Gastrocnemius medialis (tissue), 4 donors: Measurements from ENCODE around the gene IKZF3. TPM values are rescaled to one million over a fixed set of nuclear protein-coding genes. Genes with fewer than 3 reads are reported as not detected.
"Not testable (repeated sequence)": the region's sequence is repeated elsewhere in the genome, so short reads cannot be mapped to it uniquely, and the experiment has no call there.

Experiments
- ATAC-seq, 2 donors: fragments of 150-250 bp; one replicate each; pipeline ENCODE4 v1.9.1; 2016
- DNase-seq, 2 donors: peaks; one replicate each; pipeline ENCODE4 v3.0.0-alpha.2; 2019
- H3K27ac ChIP-seq, 4 donors: fragments of 200-600 bp; sonication (generic); 1 replicate in 1 of 4; 2 replicates in 3 of 4; pipeline ENCODE4 v1.5.1; 2016 to 2018; ENCODE audit warnings: mild to moderate bottlenecking in 2 of 4, moderate library complexity in 1 of 4
- H3K27me3 ChIP-seq, 3 donors: fragments of 200-600 bp; sonication (generic) in 2 of 3; 1 replicate in 1 of 3; 2 replicates in 2 of 3; pipeline versions ENCODE4 v1.5.1 to v1.6.0; 2016 to 2019; ENCODE audit warnings: mild to moderate bottlenecking in 1 of 3, moderate library complexity in 1 of 3
- H3K36me3 ChIP-seq, 2 donors: fragments of 200-600 bp; sonication (generic) in 1 of 2; one replicate each; pipeline ENCODE4 v1.5.1; 2017 to 2018
- H3K4me1 ChIP-seq, 2 donors: fragments of 200-600 bp; sonication (generic) in 1 of 2; one replicate each; pipeline ENCODE4 v1.5.1; 2016 to 2017; ENCODE audit warnings: mild to moderate bottlenecking in 2 of 2
- H3K4me3 ChIP-seq, 4 donors: fragments of 200-600 bp; sonication (generic) in 3 of 4; 1 replicate in 1 of 4; 2 replicates in 3 of 4; pipeline ENCODE4 v1.5.1; 2016 to 2019; ENCODE audit warnings: mild to moderate bottlenecking in 2 of 4
- H3K9me3 ChIP-seq, 3 donors: fragments of 200-600 bp; sonication (generic) in 2 of 3; 1 replicate in 1 of 3; 2 replicates in 2 of 3; pipeline ENCODE4 v1.5.1; 2016 to 2019
- CTCF ChIP-seq, 5 experiments: fragments of 450-650 bp in 3 of 5; fragments of 200-600 bp in 2 of 5; sonication (generic) in 2 of 5; IDR thresholded peaks in 4 of 5; conservative IDR thresholded peaks in 1 of 5; 1 replicate in 4 of 5; 2 replicates in 1 of 5; pipeline ENCODE4 v1.5.1; 2016 to 2019; ENCODE audit warnings: antibody characterized with exemption in 5 of 5, mild to moderate bottlenecking in 3 of 5, moderate library complexity in 3 of 5
- POLR2A ChIP-seq, 2 donors: fragments of 450-650 bp; IDR thresholded peaks; one replicate each; pipeline ENCODE4 v1.6.1; 2017; ENCODE audit warnings: antibody characterized with exemption in 2 of 2, mild to moderate bottlenecking in 2 of 2, moderate library complexity in 2 of 2
- in situ Hi-C, 4 donors: fragments of 200-750 bp; cut with MboI; loops; one replicate each; pipeline versions ENCODE4 v1.15.0 to v1.8.0; 2017; ENCODE audit warnings: low sequenced_read_pairs in 4 of 4
- intact Hi-C: fragments of 100-400 bp; cut with DNase I; formaldehyde crosslinking; loops from one replicate; pipeline ENCODE4 v1.15.1; 2023; ENCODE audit warnings: low total_unique reads
- total RNA-seq, 4 donors: library from RNA; depleted of rRNA; stranded (reverse); fragments of >200 nt; gene quantifications; one replicate each; pipeline versions ENCODE4 v1.1.0 to v1.2.3, GENCODE V29; 2016

IKZF3 gene
- total RNA-seq, 4 donors from 2014 or later = 0.07 to 0.88 (median 0.34) TPM

- DNase-seq (no peak), ATAC-seq (no peak)
- Histone ChIP-seq H3K27me3 (no peaks in the 10 kb centered on the region), H3K9me3 (no peaks in the 10 kb centered on the region), H3K36me3 (no peaks in the 10 kb centered on the region), H3K27ac (no peak overlapping the region), H3K4me1 (peaks cover 0 to 5% of the 10 kb centered on the region in 2 donors), H3K4me3 (no peak overlapping the region)
- TF ChIP-seq POLR2A (IDR thresholded peaks at IDR 0.05) (no peak), CTCF (IDR thresholded peaks at IDR 0.05 in 4 of 5, conservative IDR thresholded peaks at IDR 0.05 in 1 of 5) (no peak)
- intact Hi-C loops = loop anchor here (5.0 to 10.0 kb wide), 4 partner anchors 89 to 206 kb away; partner anchors contain the start of genes LRRC3C, ORMDL3 and STARD3
- in situ Hi-C loops = loop anchor here (5.0 to 10.0 kb wide), 3 partner anchors 126 to 196 kb away; partner anchors contain the start of gene PPP1R1B (in 2 of the 4)
These were observed 113.0 kb downstream of the IKZF3 start for GRCh38 chr17:39751016-39751543.

GRCh38 chr17:39750131-39751015, 113.7 kb downstream of the IKZF3 start:
- in situ Hi-C loops (loop anchor here (5.0 to 10.0 kb wide), 3 partner anchors 126 to 196 kb away; partner anchors contain the start of gene PPP1R1B (in 2 of the 4)), intact Hi-C loops (loop anchor here (5.0 to 10.0 kb wide), 4 partner anchors 88 to 206 kb away; partner anchors contain the start of genes LRRC3C, ORMDL3 and STARD3)
- no peak for ATAC-seq
- no peak overlapping the region for H3K27ac ChIP-seq
- no peak overlapping the region for H3K4me3 ChIP-seq
- TF ChIP-seq POLR2A (IDR thresholded peaks at IDR 0.05) (no peak), CTCF (IDR thresholded peaks at IDR 0.05 in 4 of 5, conservative IDR thresholded peaks at IDR 0.05 in 1 of 5) (no peak)
- peaks cover 0 to 5% of the 10 kb centered on the region in 2 donors for H3K4me1 ChIP-seq
- DNase-seq = no peak
- no peaks in the 10 kb centered on the region for H3K9me3 ChIP-seq
- H3K36me3 ChIP-seq = no peaks in the 10 kb centered on the region
- no peaks in the 10 kb centered on the region for H3K27me3 ChIP-seq

GRCh38 chr17:39748444-39749034, 115.6 kb downstream of the IKZF3 start:
- in situ Hi-C loops, H3K9me3 ChIP-seq, H3K4me3 ChIP-seq, DNase-seq, H3K27me3 ChIP-seq, H3K36me3 ChIP-seq, intact Hi-C loops, ATAC-seq, H3K4me1 ChIP-seq, H3K27ac ChIP-seq: not testable (repeated sequence)

- Histone ChIP-seq H3K9me3 (no peaks in the 10 kb centered on the region), H3K27ac (no peak overlapping the region), H3K36me3 (no peaks in the 10 kb centered on the region), H3K27me3 (peaks cover 2 to 9% (median 8%) of the 10 kb centered on the region in 3 donors), H3K4me1 (no peaks in the 10 kb centered on the region), H3K4me3 (no peak overlapping the region)
- TF ChIP-seq CTCF (IDR thresholded peaks at IDR 0.05 in 4 of 5, conservative IDR thresholded peaks at IDR 0.05 in 1 of 5) (no peak), POLR2A (IDR thresholded peaks at IDR 0.05) (no peak)
- no peak for ATAC-seq
- intact Hi-C loops (no loop called here), in situ Hi-C loops (no loop called here)
- DNase-seq = no peak
These were observed 116.4 kb downstream of the IKZF3 start for GRCh38 chr17:39747745-39748144.

GRCh38 chr17:39746145-39746461, 118.0 kb downstream of the IKZF3 start:
- Histone ChIP-seq H3K4me3 (no peak overlapping the region), H3K27me3 (peaks cover 10 to 21% (median 12%) of the 10 kb centered on the region in 3 donors), H3K4me1 (no peaks in the 10 kb centered on the region), H3K27ac (no peak overlapping the region), H3K9me3 (no peaks in the 10 kb centered on the region), H3K36me3 (no peaks in the 10 kb centered on the region)
- DNase-seq (no peak), ATAC-seq (no peak)
- in situ Hi-C loops (no loop called here), intact Hi-C loops (no loop called here)
- TF ChIP-seq POLR2A (IDR thresholded peaks at IDR 0.05) (no peak), CTCF (IDR thresholded peaks at IDR 0.05 in 4 of 5, conservative IDR thresholded peaks at IDR 0.05 in 1 of 5) (no peak)
